Activated naive CD4-positive, alpha-beta T cell treated with anti-CD3 and anti-CD28 coated beads, Interleukin-2, amount 50 U/mL, for 72 hours (primary cell): ENCODE results near the gene HBA2. TPM values are rescaled to one million over a fixed set of nuclear protein-coding genes. Genes with fewer than 3 reads are reported as not detected.
"Not testable (repeated sequence)": the region's sequence is repeated elsewhere in the genome, so short reads cannot be mapped to it uniquely, and the experiment has no call there.

Source experiments
- ATAC-seq, 2 donors: fragments of 150-1000 bp; cut with Tn5 transposase; 2 replicates each; pipeline ENCODE4 v1.10.0; 2021; ENCODE audit warnings: mild to moderate bottlenecking in 2 of 2, moderate library complexity in 2 of 2
- DNase-seq, 2 donors: peaks; one replicate each; pipeline ENCODE4 v3.0.0; 2021 to 2022; ENCODE audit warnings: low spot score in 2 of 2
- H3K27ac Mint-ChIP-seq, 2 donors: one replicate each; pipeline ENCODE4 v1.8.0; 2022; ENCODE audit warnings: mild to moderate bottlenecking in 2 of 2, mixed read lengths in 2 of 2
- H3K36me3 Mint-ChIP-seq, 2 donors: one replicate each; pipeline ENCODE4 v1.8.0; 2022; ENCODE audit warnings: mixed read lengths in 2 of 2
- H3K9me3 Mint-ChIP-seq, 2 donors: one replicate each; pipeline ENCODE4 v1.8.0; 2022; ENCODE audit warnings: mixed read lengths in 2 of 2
- total RNA-seq, 2 donors: library from RNA; stranded (reverse); gene quantifications; one replicate each; pipeline ENCODE4 v1.2.3, GENCODE V29; 2022

HBA2 gene
- not detected for total RNA-seq

DNA sequence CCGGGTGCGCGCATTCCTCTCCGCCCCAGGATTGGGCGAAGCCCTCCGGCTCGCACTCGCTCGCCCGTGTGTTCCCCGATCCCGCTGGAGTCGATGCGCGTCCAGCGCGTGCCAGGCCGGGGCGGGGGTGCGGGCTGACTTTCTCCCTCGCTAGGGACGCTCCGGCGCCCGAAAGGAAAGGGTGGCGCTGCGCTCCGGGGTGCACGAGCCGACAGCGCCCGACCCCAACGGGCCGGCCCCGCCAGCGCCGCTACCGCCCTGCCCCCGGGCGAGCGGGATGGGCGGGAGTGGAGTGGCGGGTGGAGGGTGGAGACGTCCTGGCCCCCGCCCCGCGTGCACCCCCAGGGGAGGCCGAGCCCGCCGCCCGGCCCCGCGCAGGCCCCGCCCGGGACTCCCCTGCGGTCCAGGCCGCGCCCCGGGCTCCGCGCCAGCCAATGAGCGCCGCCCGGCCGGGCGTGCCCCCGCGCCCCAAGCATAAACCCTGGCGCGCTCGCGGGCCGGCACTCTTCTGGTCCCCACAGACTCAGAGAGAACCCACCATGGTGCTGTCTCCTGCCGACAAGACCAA is at the start of gene HBA2:
Gene HBA2, plus strand, starts transcription at position 503 of the 568 bp plus-strand sequence. Its CDS starts 37 bp downstream, at position 540.
- H3K27ac Mint-ChIP-seq, H3K9me3 Mint-ChIP-seq, DNase-seq, H3K36me3 Mint-ChIP-seq: not testable (repeated sequence)
- ATAC-seq = peak in 1 of 2 donors; percentile 60

DNA sequence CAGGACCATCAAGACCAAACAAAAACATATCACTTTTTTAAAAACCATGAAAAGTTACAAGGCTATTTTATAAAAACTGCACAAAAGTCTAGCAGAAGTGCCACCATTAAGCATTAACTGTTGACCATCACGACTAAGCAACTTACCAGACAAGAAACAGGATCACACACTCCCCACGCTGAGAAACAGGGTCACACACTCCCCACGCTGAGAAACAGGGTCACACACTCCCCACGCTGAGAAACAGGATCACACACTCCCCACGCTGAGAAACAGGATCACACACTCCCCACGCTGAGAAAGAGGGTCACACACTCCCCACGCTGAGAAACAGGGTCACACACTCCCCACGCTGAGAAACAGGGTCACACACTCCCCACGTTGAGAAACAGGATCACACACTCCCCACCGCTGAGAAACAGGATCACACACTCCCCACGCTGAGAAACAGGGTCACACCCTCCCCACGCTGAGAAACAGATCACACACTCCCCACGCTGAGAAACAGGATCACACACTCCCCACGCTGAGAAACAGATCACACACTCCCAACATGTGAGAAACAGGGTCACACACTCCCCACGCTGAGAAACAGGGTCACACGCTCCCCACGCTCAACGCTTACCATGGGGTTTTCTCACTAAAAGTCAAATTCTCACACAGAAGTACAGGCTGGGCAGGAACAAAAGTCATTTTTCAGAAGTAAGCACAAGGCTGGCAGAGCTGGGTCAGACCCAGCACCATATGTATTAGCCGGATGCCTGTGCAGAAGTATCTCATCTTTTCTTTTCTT is 48.9 kb upstream of the HBA2 start:
- H3K36me3 Mint-ChIP-seq, H3K9me3 Mint-ChIP-seq, DNase-seq, ATAC-seq: not testable (repeated sequence)
- H3K27ac Mint-ChIP-seq = peak overlapping the region in 1 of 2 donors; percentile 68

DNA sequence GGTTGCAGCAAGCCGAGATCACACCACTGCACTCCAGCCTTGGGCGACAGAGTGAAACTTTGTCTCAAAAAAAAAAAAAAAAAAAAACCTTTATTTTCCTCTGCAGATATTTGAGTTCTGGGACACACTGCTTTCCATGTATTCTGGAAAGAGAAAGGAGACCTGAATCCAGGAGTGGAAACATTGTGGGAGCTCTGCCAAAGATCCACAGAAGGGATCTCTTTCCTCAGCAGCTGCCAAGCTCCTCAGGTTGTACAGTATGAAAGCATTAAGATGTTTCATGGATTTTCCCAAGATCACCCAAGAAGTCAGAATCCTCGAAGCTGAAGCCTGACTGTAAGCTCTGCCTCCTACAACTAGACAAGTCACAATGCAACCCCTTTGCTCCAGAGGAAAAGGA is 47.7 kb upstream of the HBA2 start:
- no peak for DNase-seq
- ATAC-seq = no peak
- Mint-ChIP-seq H3K9me3 (no peaks in the 10 kb centered on the region), H3K36me3 (no peaks in the 10 kb centered on the region), H3K27ac (peak overlapping the region in 1 of 2 donors; percentile 22)

DNA sequence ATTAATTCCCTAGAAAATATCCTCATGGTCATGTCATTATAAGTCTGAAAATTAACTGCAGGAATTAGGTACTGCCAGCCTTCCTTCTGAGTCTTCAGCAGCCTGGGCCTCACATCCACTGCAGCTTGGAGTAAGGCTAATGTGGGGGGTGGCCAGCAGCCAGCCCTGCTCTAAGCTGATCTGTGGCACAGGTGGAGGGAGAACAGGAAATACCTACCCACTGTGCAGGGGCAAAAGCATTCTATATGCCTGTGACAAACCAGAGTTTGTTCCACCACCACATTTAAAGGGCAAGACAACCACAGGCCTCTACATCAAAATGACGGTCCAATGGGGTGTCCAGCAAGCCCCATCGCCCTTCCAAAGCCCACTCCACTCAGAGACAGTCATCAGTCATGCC is 43.6 kb upstream of the HBA2 start:
- ATAC-seq = no peak
- Mint-ChIP-seq H3K9me3 (no peaks in the 10 kb centered on the region), H3K36me3 (no peaks in the 10 kb centered on the region), H3K27ac (no peak overlapping the region)
- no peak for DNase-seq

DNA sequence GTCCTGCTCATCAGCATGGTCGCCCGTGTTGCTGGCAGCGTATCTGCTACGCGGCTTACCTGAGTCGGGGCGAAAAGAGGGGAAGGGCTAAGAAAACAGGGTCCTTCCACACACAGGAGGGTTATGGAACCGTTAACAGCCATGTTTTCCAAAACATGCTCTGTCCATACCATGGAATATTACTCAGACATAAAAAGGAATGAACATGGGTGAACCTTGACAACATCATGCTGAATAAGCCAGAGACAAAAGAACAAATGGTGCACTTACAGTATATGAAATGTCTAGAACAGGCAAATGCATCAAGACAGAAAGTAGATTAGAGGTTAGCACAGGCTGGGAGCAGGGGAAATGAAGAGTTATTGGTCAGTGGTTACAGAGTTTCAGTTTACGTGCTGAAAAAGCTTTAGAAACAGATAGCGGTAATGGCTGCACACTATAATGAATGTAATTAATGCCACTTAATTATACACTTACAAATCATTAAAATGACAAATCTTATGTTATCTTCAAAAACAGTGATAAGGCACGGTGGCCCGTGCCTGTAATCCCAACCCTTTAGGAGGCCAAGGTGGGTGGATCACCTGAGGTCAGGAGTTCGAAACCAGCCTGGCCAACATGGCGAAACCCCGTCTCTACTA is 42.0 kb upstream of the HBA2 start:
- no peak overlapping the region for H3K27ac Mint-ChIP-seq
- ATAC-seq = no peak
- no peaks in the 10 kb centered on the region for H3K9me3 Mint-ChIP-seq
- no peaks in the 10 kb centered on the region for H3K36me3 Mint-ChIP-seq
- DNase-seq = no peak

DNA sequence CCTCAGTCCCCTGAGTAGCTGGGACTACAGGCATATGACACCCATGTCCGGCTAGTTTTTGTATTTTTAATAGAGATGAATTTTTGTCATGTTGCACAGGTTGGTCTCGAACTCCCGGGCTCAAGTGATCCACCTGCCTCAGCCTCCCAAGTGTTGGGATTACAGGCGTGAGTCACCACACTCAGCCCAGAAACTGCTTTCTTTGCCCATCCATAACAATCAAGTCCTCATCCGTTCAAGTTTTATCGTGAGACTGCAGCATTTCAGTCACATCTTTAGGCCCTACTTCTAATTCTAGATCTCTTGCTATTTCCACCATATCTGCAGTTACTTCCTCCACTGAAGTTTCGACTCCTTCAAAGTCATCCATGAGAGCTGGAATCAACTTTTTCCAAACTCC is 40.6 kb upstream of the HBA2 start:
- Mint-ChIP-seq H3K9me3 (no peaks in the 10 kb centered on the region), H3K36me3 (peaks cover 0 to 6% of the 10 kb centered on the region in 2 donors), H3K27ac (no peak overlapping the region)
- ATAC-seq (no peak), DNase-seq (no peak)

DNA sequence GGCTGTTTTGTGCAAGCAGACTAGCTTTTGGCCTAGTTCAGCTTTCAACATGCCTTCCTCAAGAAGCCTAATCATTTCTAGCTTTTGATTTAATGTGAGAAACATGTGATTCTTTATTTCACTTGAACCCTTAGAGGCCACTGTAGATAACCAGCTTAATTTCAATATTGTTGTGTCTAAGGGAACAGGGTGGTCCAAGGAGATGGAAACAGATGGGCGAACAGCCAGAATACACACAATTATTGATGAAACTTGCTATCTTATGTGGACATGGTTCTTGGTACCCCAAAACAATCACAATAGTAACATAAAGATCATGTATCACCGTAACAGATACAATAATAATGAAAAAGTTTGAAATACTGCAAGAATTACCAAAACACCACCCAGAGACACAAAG is 39.0 kb upstream of the HBA2 start:
- Mint-ChIP-seq H3K9me3 (no peaks in the 10 kb centered on the region), H3K36me3 (peaks cover 2 to 8% of the 10 kb centered on the region in 2 donors), H3K27ac (no peak overlapping the region)
- DNase-seq (no peak), ATAC-seq (no peak)

DNA sequence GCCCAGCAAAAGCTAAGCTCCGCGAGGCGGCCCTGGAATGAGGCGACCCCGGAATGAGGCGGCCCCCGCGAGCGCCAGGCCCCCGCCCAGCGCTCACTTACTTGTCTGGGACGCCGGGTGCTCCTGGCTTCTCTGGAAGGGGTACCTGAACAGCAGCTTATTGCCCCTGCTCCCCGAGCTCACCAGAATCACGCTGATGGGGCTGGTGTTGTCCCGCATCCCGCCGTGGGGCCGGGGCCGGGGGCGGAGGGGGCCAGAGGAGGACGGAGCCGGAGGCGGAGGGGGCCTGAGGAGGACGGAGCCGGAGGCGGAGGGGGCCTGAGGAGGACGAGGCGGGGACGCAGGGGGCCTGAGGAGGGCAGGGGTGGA is 34.6 kb upstream of the HBA2 start:
- peak overlapping the region; percentile 96 to 97 for H3K27ac Mint-ChIP-seq
- DNase-seq = peak in 1 of 2 donors; percentile 42
- no peaks in the 10 kb centered on the region for H3K9me3 Mint-ChIP-seq

DNA sequence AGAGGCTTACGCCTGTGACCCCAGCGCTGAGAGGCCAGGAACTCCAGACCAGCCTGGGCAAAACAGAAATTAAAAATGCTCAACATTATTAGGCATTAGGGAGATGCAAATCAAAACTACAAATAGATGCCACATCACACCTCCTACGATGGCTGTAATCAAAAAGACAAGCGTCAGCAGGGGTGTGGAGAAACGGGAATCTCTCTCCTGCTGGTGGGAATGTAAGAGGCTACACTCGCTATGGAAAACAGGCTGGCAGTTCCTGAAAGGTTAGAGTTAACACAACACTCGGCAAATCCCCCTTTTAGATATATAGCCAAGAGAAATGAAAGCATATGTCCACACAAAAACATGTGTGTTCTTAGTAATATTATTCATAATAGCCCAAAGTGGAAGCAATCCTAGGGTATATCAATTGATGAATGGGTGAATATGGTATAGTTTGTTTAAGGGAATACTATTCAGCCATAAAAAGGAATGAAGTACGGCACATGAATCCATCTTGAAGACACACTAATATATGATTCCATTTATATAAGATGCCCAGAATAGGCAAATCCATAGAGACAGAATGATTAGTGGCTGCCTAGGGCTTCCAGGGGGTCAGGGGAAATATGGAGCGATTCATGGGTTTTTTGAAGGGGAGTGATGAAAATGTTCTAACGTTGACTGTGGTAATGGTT is 32.4 kb upstream of the HBA2 start:
- Mint-ChIP-seq H3K36me3 (peaks cover 5 to 11% of the 10 kb centered on the region in 2 donors), H3K27ac (peak overlapping the region in 1 of 2 donors; percentile 69), H3K9me3 (no peaks in the 10 kb centered on the region)
- ATAC-seq = no peak
- DNase-seq = no peak

More for the DNA sequence above, 34.6 kb upstream of the HBA2 start:
- peak; percentile 2 to 29 for ATAC-seq
- peaks cover 5 to 11% of the 10 kb centered on the region in 2 donors for H3K36me3 Mint-ChIP-seq

DNA sequence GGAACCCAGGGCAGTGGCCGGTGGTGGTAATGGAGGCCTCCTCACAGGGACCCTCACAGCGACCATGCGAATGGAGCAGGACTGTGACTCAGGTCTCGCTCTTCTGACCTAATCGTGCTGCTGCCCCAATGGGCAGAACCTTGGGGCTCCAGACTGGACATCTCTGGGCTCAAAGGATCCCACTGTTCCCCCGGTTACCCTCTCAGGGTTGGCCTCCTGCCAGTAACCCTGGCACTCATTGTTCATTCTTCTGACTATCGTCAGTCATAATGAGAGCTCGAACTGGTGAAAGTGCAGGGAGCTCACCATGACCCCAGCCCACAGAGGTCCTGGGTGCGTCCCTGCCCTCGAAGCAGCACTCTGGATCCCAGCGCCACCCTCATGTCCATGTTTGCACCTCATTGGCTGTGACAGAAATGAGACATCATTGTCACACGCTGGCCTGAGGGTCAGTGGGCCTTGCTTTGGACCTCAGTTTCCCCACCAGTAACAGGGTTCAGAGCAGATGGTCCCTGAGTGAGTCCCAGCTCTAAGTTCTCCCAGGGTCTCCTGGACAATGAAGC is 30.2 kb upstream of the HBA2 start:
- Mint-ChIP-seq H3K9me3 (no peaks in the 10 kb centered on the region), H3K36me3 (peaks cover 5% of the 10 kb centered on the region in 2 donors), H3K27ac (peak overlapping the region in 1 of 2 donors; percentile 23)
- DNase-seq = no peak
- no peak for ATAC-seq

DNA sequence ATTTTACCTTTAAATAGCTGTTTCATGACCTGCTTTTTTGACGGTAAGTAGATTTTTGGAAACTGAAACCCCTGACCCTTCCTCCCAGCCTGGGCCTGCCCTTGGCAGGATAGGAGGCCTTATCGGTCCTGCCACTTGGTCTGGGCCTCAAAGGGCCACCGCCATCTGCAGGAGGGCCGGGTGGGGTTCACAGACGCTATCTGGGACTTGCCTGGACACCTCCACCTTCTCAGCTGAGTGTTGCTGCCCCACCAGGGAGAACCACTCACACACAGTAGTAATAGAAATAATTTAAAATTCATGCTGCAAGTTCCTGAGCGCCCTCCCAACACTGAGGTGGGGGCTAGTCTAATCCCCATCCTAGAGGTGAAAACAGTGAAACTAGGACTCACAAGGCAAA is 29.6 kb upstream of the HBA2 start:
- DNase-seq = no peak
- no peaks in the 10 kb centered on the region for H3K9me3 Mint-ChIP-seq
- peaks cover 5% of the 10 kb centered on the region in 2 donors for H3K36me3 Mint-ChIP-seq
- ATAC-seq = no peak
- peak overlapping the region; percentile 23 to 55 for H3K27ac Mint-ChIP-seq

DNA sequence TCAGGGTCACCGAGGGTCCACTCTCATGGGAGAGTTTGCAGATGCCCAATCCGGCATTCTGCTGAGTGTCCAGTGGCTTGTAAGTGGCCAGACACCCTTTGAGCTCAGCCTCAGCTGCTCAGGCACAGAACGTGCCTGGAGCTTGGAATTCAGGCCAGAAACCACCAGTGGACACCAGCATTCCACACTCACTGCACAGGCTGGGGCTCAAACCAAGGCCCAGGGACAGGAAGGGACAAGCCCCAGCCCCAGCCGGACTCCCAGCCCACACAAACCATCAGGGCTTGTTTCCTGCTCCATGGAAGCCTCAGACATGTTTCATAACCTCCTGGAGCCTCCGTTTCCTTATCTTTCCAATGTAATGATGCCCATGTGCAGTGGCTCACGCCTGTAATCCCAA is 29.2 kb upstream of the HBA2 start:
- DNase-seq (no peak), ATAC-seq (no peak)
- Mint-ChIP-seq H3K27ac (peak overlapping the region in 1 of 2 donors; percentile 23), H3K36me3 (peaks cover 5% of the 10 kb centered on the region in 2 donors), H3K9me3 (no peaks in the 10 kb centered on the region)

DNA sequence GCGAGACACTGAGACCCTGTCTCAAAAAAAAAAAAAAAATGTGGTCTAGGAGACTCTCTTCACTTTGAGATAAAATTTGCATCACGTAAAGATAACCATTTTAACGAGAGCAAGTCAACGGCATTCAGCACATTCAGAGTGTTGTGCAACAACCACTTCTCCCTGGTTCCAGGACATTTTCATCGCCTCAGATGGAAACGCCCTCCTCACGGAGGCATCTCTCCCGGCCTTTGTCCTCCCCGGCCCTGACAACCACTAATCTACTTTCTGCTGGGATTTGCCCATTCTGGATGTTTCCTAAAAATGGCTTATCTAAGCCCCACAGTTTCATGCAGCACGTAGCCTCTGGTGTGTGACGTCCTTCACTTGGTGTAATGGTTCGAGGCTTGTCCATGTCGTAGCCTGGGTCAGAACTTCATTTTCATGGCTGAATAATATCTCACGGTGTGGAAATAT is 27.9 kb upstream of the HBA2 start:
- DNase-seq (no peak), ATAC-seq (no peak)
- no peak overlapping the region for H3K27ac Mint-ChIP-seq
- no peaks in the 10 kb centered on the region for H3K36me3 Mint-ChIP-seq
- no peaks in the 10 kb centered on the region for H3K9me3 Mint-ChIP-seq

DNA sequence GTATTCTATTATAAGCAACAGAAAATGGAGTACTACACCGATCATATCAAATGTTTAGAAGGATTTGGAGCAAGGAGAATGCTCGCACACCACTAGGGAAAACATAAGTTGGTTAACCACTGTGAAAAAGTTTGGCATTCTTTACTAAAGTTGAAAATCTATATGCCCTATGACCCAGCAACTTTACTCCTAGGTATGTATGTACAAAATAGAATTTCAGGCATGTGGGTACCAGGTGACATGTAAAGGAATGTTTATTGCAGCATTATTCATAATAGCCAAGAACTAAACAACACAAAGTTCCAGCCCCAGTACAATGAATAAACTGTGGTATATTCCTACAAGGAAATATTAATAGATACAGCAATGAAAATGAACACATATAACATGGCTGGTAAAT is 26.0 kb upstream of the HBA2 start:
- DNase-seq (no peak), ATAC-seq (no peak)
- no peaks in the 10 kb centered on the region for H3K9me3 Mint-ChIP-seq
- no peak overlapping the region for H3K27ac Mint-ChIP-seq
- H3K36me3 Mint-ChIP-seq = no peaks in the 10 kb centered on the region

DNA sequence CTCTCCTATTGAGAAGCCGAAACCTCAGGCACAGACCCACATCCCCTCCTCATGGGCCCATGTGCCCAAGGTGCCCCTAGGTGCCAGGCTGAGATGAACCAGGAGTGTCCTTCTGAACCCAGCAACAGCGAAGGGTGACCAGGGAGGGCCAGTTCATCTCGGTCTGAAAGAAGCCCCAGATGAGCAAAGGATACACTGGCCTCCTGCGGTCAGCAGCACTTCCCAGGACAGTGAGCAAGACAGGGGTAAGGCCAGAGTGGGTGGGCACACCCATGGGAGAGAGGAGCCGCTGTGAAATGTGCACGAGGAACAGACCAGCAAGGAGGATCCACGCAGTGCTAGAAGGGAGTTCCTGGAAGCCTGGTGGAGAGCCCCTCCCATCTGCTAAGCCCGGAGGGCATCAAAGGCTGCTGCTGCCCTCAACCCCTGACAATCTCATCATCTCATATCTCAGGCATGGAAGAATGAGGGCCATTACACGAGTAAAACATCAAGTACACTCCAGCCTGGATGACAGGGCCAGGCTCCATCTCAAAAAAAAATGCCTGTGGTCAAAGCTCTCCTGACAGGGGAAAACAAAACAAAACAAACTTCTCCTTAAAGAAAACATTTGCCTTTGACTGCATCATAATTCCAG is 23.5 kb upstream of the HBA2 start:
- Mint-ChIP-seq H3K9me3 (no peaks in the 10 kb centered on the region), H3K36me3 (no peaks in the 10 kb centered on the region), H3K27ac (no peak overlapping the region)
- ATAC-seq = no peak
- no peak for DNase-seq
